Measurements from ENCODE around the gene ASB5. TPM values are rescaled to one million over a fixed set of nuclear protein-coding genes. Genes with fewer than 3 reads are reported as not detected.

Gene ASB5
- total and polyA plus RNA-seq, 2 donors from 2014 or later: 0.25 to 0.37 TPM

DNA sequence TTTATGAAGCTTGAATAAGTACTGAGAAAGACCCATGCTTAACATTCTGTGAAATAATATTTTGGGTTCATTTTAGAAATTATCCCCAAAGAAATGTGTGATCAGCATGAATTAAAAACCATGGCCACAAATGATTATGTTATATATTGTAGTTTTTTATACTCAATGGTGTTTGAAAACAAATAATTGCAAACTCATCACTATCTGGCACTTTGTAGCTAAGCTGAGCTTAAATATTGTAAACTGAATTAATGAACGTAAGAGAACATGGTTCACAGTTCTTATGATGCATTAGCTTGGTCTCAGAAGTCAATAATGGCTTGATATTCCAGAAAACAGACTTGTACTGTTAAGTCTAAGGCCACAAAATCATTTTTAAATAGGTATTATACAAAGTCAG, 24.6 kb upstream of the ASB5 start:
- H3K4me3 ChIP-seq (ENCODE audit: low read length in 3 of 3): no peak overlapping the region
- intact Hi-C loops (cut with DNase I): no loop called here

DNA sequence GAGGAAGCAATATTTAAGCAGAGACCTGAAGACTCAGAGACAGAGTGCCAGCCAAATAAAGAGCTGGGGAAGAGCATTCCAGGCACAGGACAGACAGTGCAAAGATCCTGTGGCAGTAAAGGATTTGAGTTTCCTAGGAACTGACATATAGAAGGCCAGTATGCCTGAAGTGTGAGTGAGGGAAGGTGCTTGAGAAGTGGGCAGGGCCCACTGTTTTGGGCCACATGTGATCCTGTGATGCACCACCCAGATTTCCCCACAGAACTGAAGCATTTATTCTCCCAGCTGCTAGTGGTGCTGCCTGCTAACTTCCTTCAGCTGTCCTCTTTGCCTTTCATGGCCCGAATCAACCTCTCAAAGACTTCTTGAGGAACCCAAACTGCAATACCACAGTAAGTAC, 23.9 kb upstream of the ASB5 start:
- DNase-seq (no peak), FAIRE-seq (no peak)
- H3K4me3 ChIP-seq (ENCODE audit: low read length in 3 of 3): no peak overlapping the region
- no peak overlapping the region for H3K9ac ChIP-seq (ENCODE audit: low read length in 3 of 3)
- H3K27me3 ChIP-seq (ENCODE audit: control insufficient read depth, insufficient read depth, low read length): no peaks in the 10 kb centered on the region
- H3K4me1 ChIP-seq (ENCODE audit: control insufficient read depth in 2 of 3, insufficient read depth in 2 of 3, low read depth in 1 of 3, low read length in 3 of 3): no peaks in the 10 kb centered on the region
- H3K9me3 ChIP-seq (ENCODE audit: control insufficient read depth in 2 of 3, insufficient read depth in 1 of 3, low read length in 3 of 3): no peaks in the 10 kb centered on the region
- no peaks in the 10 kb centered on the region for H3K36me3 ChIP-seq (ENCODE audit: control insufficient read depth in 2 of 3, insufficient read depth in 3 of 3, low read length in 3 of 3)
- no peak overlapping the region for H3K27ac ChIP-seq (ENCODE audit: low read depth in 2 of 2, low read length in 2 of 2)
- TF ChIP-seq, protein P1, sequence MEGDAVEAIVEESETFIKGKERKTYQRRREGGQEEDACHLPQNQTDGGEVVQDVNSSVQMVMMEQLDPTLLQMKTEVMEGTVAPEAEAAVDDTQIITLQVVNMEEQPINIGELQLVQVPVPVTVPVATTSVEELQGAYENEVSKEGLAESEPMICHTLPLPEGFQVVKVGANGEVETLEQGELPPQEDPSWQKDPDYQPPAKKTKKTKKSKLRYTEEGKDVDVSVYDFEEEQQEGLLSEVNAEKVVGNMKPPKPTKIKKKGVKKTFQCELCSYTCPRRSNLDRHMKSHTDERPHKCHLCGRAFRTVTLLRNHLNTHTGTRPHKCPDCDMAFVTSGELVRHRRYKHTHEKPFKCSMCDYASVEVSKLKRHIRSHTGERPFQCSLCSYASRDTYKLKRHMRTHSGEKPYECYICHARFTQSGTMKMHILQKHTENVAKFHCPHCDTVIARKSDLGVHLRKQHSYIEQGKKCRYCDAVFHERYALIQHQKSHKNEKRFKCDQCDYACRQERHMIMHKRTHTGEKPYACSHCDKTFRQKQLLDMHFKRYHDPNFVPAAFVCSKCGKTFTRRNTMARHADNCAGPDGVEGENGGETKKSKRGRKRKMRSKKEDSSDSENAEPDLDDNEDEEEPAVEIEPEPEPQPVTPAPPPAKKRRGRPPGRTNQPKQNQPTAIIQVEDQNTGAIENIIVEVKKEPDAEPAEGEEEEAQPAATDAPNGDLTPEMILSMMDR (IDR thresholded peaks at IDR 0.05; ENCODE audit: borderline replicate concordance, extremely low read depth, insufficient read depth): no peak
- intact Hi-C loops (cut with DNase I): no loop called here

More for the DNA sequence above, 24.6 kb upstream of the ASB5 start:
- H3K27me3 ChIP-seq (ENCODE audit: control insufficient read depth, insufficient read depth, low read length): no peaks in the 10 kb centered on the region
- no peak for DNase-seq
- H3K9ac ChIP-seq (ENCODE audit: low read length in 3 of 3): no peak overlapping the region
- no peak overlapping the region for H3K27ac ChIP-seq (ENCODE audit: low read depth in 2 of 2, low read length in 2 of 2)
- no peak for FAIRE-seq
- H3K9me3 ChIP-seq (ENCODE audit: control insufficient read depth in 2 of 3, insufficient read depth in 1 of 3, low read length in 3 of 3): no peaks in the 10 kb centered on the region
- H3K36me3 ChIP-seq (ENCODE audit: control insufficient read depth in 2 of 3, insufficient read depth in 3 of 3, low read length in 3 of 3): no peaks in the 10 kb centered on the region
- no peaks in the 10 kb centered on the region for H3K4me1 ChIP-seq (ENCODE audit: control insufficient read depth in 2 of 3, insufficient read depth in 2 of 3, low read depth in 1 of 3, low read length in 3 of 3)
- TF ChIP-seq, protein P1 (IDR thresholded peaks at IDR 0.05; ENCODE audit: borderline replicate concordance, extremely low read depth, insufficient read depth): no peak

DNA sequence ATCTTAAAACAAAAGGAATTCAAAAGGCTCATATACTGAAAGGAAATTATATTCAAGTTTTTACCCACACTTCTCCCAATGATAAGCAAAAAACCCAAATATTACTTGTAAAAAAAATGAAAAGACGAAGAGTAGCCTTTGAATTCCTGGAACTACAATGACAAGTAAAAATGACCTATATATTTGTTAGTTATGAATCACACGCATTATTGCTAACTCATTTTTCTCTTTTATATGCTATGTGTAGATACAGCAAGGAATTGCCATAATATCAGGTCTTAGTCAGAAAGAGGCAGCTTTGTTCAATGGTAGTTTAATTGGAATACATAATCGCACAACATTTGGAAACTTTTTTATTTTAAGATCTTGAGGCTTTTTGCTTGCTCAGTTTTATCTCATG, 22.7 kb upstream of the ASB5 start:
- no peak overlapping the region for H3K4me3 ChIP-seq (ENCODE audit: low read length in 3 of 3)
- H3K4me1 ChIP-seq (ENCODE audit: control insufficient read depth in 2 of 3, insufficient read depth in 2 of 3, low read depth in 1 of 3, low read length in 3 of 3): no peaks in the 10 kb centered on the region
- FAIRE-seq (no peak), DNase-seq (no peak)
- no peak overlapping the region for H3K9ac ChIP-seq (ENCODE audit: low read length in 3 of 3)
- intact Hi-C loops (cut with DNase I): no loop called here
- H3K9me3 ChIP-seq (ENCODE audit: control insufficient read depth in 2 of 3, insufficient read depth in 1 of 3, low read length in 3 of 3): no peaks in the 10 kb centered on the region
- H3K27ac ChIP-seq (ENCODE audit: low read depth in 2 of 2, low read length in 2 of 2): no peak overlapping the region
- no peaks in the 10 kb centered on the region for H3K36me3 ChIP-seq (ENCODE audit: control insufficient read depth in 2 of 3, insufficient read depth in 3 of 3, low read length in 3 of 3)
- H3K27me3 ChIP-seq (ENCODE audit: control insufficient read depth, insufficient read depth, low read length): no peaks in the 10 kb centered on the region
- TF ChIP-seq, protein P1 (IDR thresholded peaks at IDR 0.05; ENCODE audit: borderline replicate concordance, extremely low read depth, insufficient read depth): no peak

DNA sequence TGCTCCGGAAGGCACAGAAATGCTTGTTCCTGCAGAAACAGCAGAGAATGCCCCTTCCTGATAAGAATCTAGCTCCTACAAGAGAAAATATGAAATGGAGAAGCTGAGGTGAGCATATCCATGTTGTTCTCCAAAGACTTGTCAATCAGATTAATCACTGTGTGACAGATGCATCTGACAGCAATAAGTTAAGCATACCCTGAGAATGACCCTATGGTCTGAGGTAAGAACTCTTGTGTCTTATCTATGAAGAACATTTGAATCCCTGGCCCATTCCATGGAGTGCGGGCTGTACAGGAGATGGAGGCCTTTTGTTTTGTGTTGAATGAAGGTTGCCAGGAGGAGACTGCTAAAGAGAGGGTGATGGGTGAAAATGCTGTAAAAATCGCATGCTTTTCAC, 21.5 kb upstream of the ASB5 start:
- no peak overlapping the region for H3K4me3 ChIP-seq (ENCODE audit: low read length in 3 of 3)
- H3K27me3 ChIP-seq (ENCODE audit: control insufficient read depth, insufficient read depth, low read length): no peaks in the 10 kb centered on the region
- FAIRE-seq: no peak
- no peak overlapping the region for H3K27ac ChIP-seq (ENCODE audit: low read depth in 2 of 2, low read length in 2 of 2)
- no peaks in the 10 kb centered on the region for H3K9me3 ChIP-seq (ENCODE audit: control insufficient read depth in 2 of 3, insufficient read depth in 1 of 3, low read length in 3 of 3)
- H3K9ac ChIP-seq (ENCODE audit: low read length in 3 of 3): no peak overlapping the region
- TF ChIP-seq, protein P1 (IDR thresholded peaks at IDR 0.05; ENCODE audit: borderline replicate concordance, extremely low read depth, insufficient read depth): no peak
- DNase-seq: no peak
- H3K4me1 ChIP-seq (ENCODE audit: control insufficient read depth in 2 of 3, insufficient read depth in 2 of 3, low read depth in 1 of 3, low read length in 3 of 3): no peaks in the 10 kb centered on the region
- intact Hi-C loops (cut with DNase I): no loop called here
- no peaks in the 10 kb centered on the region for H3K36me3 ChIP-seq (ENCODE audit: control insufficient read depth in 2 of 3, insufficient read depth in 3 of 3, low read length in 3 of 3)

Data from kidney (tissue), 14 donors.